ENCODE measurements around the gene TBXAS1.

Gene TBXAS1

DNA sequence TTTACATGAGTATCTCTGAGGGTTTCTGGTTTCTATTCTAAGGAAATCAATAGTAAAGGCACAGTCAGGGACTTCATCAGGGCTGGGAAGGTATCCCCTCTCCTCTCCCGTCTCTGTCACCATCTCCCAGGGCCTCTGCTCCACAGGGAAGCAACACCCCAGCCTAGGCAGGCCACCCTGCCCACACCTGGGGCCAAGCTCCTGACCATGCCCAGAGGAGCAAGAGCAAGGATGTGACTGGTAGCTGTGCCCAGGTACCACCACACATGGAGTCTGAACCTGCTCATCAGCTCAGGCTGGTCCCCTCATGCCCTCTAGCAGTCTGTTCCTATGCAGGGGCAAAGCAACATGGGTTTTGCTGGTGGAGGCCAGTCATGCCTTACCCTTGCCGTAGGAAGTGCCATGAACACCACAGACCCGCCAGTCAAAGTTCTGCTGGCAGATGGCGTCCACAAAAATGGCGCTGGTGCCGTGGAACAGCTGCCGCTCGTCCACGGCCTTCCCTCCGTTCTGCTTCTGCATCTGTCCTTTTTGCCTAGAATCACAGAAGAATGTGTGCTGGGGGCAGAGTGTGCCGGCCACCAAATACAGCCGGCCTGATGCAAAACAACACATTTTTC is 196.9 kb downstream of the TBXAS1 start:
- ATAC-seq (ENCODE audit: low read depth) = no peak; the same call in 2 of the 3 replicates
- Histone ChIP-seq H3K4me1 (ENCODE audit: insufficient read depth, poor library complexity, severe bottlenecking) (no peaks in the 10 kb centered on the region), H3K36me3 (ENCODE audit: low read depth) (peaks cover 41% of the 10 kb centered on the region)

DNA sequence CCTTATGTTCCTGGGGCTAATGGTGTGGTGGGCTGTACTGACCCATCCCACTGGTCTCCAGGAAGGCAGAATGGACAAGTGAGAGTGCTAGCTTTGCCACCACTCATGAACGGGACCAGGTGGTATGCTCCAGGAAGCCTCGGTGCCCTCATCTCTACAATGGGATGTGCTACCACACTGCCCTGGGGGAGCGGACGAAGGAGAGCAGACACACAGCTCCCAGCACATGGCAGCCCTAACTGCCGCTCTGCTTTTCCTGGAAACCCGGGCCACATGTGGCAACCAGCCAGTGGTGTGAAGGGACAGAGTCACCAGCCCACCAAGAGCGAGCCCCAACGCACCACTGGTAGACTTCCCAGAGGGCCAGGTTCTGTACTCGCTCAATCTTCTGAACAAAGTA is 197.9 kb downstream of the TBXAS1 start:
- peaks cover 48% of the 10 kb centered on the region for H3K36me3 ChIP-seq (ENCODE audit: low read depth)
- ATAC-seq (ENCODE audit: low read depth) (no peak), DNase-seq (ENCODE audit: low spot score) (no peak)
- H3K4me3 ChIP-seq (ENCODE audit: severe bottlenecking) = no peak overlapping the region
- H3K4me1 ChIP-seq (ENCODE audit: insufficient read depth, poor library complexity, severe bottlenecking) = no peaks in the 10 kb centered on the region
- H3K27me3 ChIP-seq (ENCODE audit: insufficient read depth, poor library complexity, severe bottlenecking) = no peaks in the 10 kb centered on the region
- no peak overlapping the region for H3K27ac ChIP-seq (ENCODE audit: poor library complexity, severe bottlenecking)
- TF ChIP-seq, protein P1, sequence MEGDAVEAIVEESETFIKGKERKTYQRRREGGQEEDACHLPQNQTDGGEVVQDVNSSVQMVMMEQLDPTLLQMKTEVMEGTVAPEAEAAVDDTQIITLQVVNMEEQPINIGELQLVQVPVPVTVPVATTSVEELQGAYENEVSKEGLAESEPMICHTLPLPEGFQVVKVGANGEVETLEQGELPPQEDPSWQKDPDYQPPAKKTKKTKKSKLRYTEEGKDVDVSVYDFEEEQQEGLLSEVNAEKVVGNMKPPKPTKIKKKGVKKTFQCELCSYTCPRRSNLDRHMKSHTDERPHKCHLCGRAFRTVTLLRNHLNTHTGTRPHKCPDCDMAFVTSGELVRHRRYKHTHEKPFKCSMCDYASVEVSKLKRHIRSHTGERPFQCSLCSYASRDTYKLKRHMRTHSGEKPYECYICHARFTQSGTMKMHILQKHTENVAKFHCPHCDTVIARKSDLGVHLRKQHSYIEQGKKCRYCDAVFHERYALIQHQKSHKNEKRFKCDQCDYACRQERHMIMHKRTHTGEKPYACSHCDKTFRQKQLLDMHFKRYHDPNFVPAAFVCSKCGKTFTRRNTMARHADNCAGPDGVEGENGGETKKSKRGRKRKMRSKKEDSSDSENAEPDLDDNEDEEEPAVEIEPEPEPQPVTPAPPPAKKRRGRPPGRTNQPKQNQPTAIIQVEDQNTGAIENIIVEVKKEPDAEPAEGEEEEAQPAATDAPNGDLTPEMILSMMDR (IDR thresholded peaks at IDR 0.05; ENCODE audit: poor library complexity, severe bottlenecking) = no peak
- no peaks in the 10 kb centered on the region for H3K9me3 ChIP-seq (ENCODE audit: severe bottlenecking)

More for the DNA sequence above, 196.9 kb downstream of the TBXAS1 start:
- no peaks in the 10 kb centered on the region for H3K9me3 ChIP-seq (ENCODE audit: severe bottlenecking)
- TF ChIP-seq, protein P1 (IDR thresholded peaks at IDR 0.05; ENCODE audit: poor library complexity, severe bottlenecking) = no peak
- no peak overlapping the region for H3K27ac ChIP-seq (ENCODE audit: poor library complexity, severe bottlenecking)
- H3K27me3 ChIP-seq (ENCODE audit: insufficient read depth, poor library complexity, severe bottlenecking) = no peaks in the 10 kb centered on the region
- H3K4me3 ChIP-seq (ENCODE audit: severe bottlenecking) = no peak overlapping the region
- no peak for DNase-seq (ENCODE audit: low spot score)

DNA sequence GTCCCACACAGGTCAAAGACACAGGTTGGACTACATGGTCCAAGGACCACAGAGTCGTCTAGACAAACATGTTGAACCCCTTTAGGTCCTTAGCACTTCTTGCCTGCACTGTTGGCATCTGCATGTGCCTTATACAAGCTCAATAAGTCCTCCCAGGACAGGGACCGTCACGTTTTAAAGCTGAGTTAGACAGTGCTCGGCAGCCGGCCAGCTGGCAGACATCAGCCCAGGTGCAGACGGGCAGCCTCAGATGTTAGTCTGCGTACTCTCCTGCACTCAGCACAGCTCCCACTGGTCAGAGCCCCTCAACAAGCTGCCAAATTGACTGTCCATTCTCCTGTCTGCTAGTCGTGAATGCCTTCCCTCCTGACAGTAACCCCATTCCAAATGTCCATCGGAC is 198.8 kb downstream of the TBXAS1 start:
- DNase-seq (ENCODE audit: low spot score) (no peak), ATAC-seq (ENCODE audit: low read depth) (no peak)
- H3K4me3 ChIP-seq (ENCODE audit: severe bottlenecking) = no peak overlapping the region
- H3K27me3 ChIP-seq (ENCODE audit: insufficient read depth, poor library complexity, severe bottlenecking) = no peaks in the 10 kb centered on the region
- no peaks in the 10 kb centered on the region for H3K9me3 ChIP-seq (ENCODE audit: severe bottlenecking)
- no peak overlapping the region for H3K27ac ChIP-seq (ENCODE audit: poor library complexity, severe bottlenecking)
- TF ChIP-seq, protein P1 (IDR thresholded peaks at IDR 0.05; ENCODE audit: poor library complexity, severe bottlenecking) = no peak
- H3K4me1 ChIP-seq (ENCODE audit: insufficient read depth, poor library complexity, severe bottlenecking) = peaks cover 5% of the 10 kb centered on the region
- H3K36me3 ChIP-seq (ENCODE audit: low read depth) = peaks cover 56% of the 10 kb centered on the region

DNA sequence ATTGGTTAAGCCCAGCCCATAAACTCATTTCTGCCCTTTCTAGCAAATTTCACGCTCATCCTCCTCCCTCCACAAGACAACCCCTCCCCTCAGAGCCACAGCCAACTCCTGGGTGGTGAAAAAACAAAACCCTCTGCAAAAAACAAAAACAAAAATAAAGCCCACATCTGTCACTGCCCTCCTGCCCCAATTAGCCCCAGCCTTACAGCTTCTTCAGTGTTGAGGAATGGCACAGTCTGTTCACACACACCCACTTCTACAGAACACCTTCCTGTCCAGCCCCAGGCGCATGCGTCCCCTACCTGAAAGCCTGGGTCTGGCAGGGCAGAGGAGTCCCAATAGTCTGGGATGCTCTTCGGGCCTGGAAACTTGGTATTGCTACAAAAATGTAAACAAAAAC is 199.2 kb downstream of the TBXAS1 start:
- ATAC-seq (ENCODE audit: low read depth) (no peak), DNase-seq (ENCODE audit: low spot score) (no peak)
- no peaks in the 10 kb centered on the region for H3K9me3 ChIP-seq (ENCODE audit: severe bottlenecking)
- H3K36me3 ChIP-seq (ENCODE audit: low read depth) = peaks cover 57% of the 10 kb centered on the region
- H3K27me3 ChIP-seq (ENCODE audit: insufficient read depth, poor library complexity, severe bottlenecking) = no peaks in the 10 kb centered on the region
- peaks cover 9% of the 10 kb centered on the region for H3K4me1 ChIP-seq (ENCODE audit: insufficient read depth, poor library complexity, severe bottlenecking)
- H3K27ac ChIP-seq (ENCODE audit: poor library complexity, severe bottlenecking) = no peak overlapping the region
- TF ChIP-seq, protein P1 (IDR thresholded peaks at IDR 0.05; ENCODE audit: poor library complexity, severe bottlenecking) = no peak
- H3K4me3 ChIP-seq (ENCODE audit: severe bottlenecking) = no peak overlapping the region

DNA sequence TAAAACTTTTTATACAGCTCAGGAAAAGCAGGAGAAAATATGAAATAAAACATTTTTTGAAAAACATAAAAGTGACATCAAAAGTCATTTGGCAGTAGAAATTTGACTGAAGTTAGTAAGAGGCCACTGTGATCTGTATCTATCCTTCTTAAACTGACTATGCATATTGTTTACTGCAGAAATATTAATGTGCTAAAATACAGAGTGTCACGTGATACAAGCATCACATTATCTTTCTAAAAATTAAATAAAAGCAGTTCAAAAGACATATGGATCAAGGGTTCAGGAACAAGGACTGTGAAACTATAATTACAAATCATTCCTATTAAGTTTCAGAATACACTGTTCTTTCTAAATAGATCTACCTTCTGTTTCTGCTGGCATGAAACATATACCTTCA is 200.0 kb downstream of the TBXAS1 start:
- Histone ChIP-seq H3K27ac (ENCODE audit: poor library complexity, severe bottlenecking) (no peak overlapping the region), H3K4me3 (ENCODE audit: severe bottlenecking) (no peak overlapping the region), H3K4me1 (ENCODE audit: insufficient read depth, poor library complexity, severe bottlenecking) (peaks cover 17% of the 10 kb centered on the region), H3K27me3 (ENCODE audit: insufficient read depth, poor library complexity, severe bottlenecking) (no peaks in the 10 kb centered on the region), H3K36me3 (ENCODE audit: low read depth) (peaks cover 58% of the 10 kb centered on the region), H3K9me3 (ENCODE audit: severe bottlenecking) (no peaks in the 10 kb centered on the region)
- TF ChIP-seq, protein P1 (IDR thresholded peaks at IDR 0.05; ENCODE audit: poor library complexity, severe bottlenecking) = no peak
- ATAC-seq (ENCODE audit: low read depth) = no peak
- no peak for DNase-seq (ENCODE audit: low spot score)

Measured in RWPE2 (cell line).